GM19351 (cell line): ENCODE results near the gene CAPN15.

Source experiments
- ATAC-seq: cut with Tn5 transposase; IDR thresholded peaks from one replicate; pipeline ENCODE4 v1.9.1; 2021; ENCODE audit warnings: mild to moderate bottlenecking, moderate library complexity; ENCODE audit not compliant: unreplicated experiment

The CAPN15 gene

GRCh38 chr16:540645-541340, 13.3 kb downstream of the CAPN15 start:
- no peak for ATAC-seq

GRCh38 chr16:543301-544164, 16.0 kb downstream of the CAPN15 start:
- no peak for ATAC-seq

- no peak for ATAC-seq
Measured at GRCh38 chr16:544517-544916, 17.0 kb downstream of the CAPN15 start.

- ATAC-seq, result no peak
Measured at GRCh38 chr16:546909-547770, 19.6 kb downstream of the CAPN15 start.

GRCh38 chr16:548586-548985, 21.1 kb downstream of the CAPN15 start:
- no peak for ATAC-seq

- ATAC-seq, result no peak
Measured at GRCh38 chr16:549544-550263, 22.2 kb downstream of the CAPN15 start.

GRCh38 chr16:551210-551609, 23.7 kb downstream of the CAPN15 start:
- no peak for ATAC-seq

- no peak for ATAC-seq
Measured at GRCh38 chr16:552171-552570, 24.7 kb downstream of the CAPN15 start.

- ATAC-seq, result no peak
Measured at GRCh38 chr16:553601-554296, 26.2 kb downstream of the CAPN15 start.

GRCh38 chr16:554297-554621, 26.7 kb downstream of the CAPN15 start:
- ATAC-seq, result no peak

GRCh38 chr16:554640-555365, 27.3 kb downstream of the CAPN15 start:
- no peak for ATAC-seq

- ATAC-seq, result no peak
Measured at GRCh38 chr16:555528-556473, 28.3 kb downstream of the CAPN15 start.

GRCh38 chr16:556474-557173, 29.1 kb downstream of the CAPN15 start:
- ATAC-seq, result no peak

GRCh38 chr16:557463-558297, 30.2 kb downstream of the CAPN15 start:
- no peak for ATAC-seq

GRCh38 chr16:558298-559020, 30.9 kb downstream of the CAPN15 start:
- no peak for ATAC-seq

- no peak for ATAC-seq
Measured at GRCh38 chr16:559021-559380, 31.5 kb downstream of the CAPN15 start.
